ENCODE measurements around the gene GGCX. TPM values are rescaled to one million over a fixed set of nuclear protein-coding genes. Genes with fewer than 3 reads are reported as not detected.

The GGCX gene
- total and polyA plus RNA-seq, 2 of the 4 experiments (the other 2 are of a cell fraction): 35.0 to 39.4 TPM

GRCh38 chr2:85523062-85523902 lies 38.0 kb downstream of the GGCX start (continued):
- TF ChIP-seq MAFK (IDR thresholded peaks at IDR 0.05; ENCODE audit: low read depth, low read length) (no peak), CHD1 (IDR thresholded peaks at IDR 0.05; ENCODE audit: low read depth, low read length) (no peak)

- no peak overlapping the region for H3K23ac ChIP-seq (ENCODE audit: low read depth, low read length)
- no peak overlapping the region for H2BK5ac ChIP-seq (ENCODE audit: low read depth, low read length, poor library complexity, severe bottlenecking)
- H3K79me1 ChIP-seq (ENCODE audit: low read depth in 1 of 2, low read length in 2 of 2): no peaks in the 10 kb centered on the region
- H2BK20ac ChIP-seq (ENCODE audit: low read depth, low read length): no peak overlapping the region
- H3K9me1 ChIP-seq (ENCODE audit: insufficient read depth, low read length): peaks cover 5% of the 10 kb centered on the region
- H4K8ac ChIP-seq (ENCODE audit: low read depth in 2 of 2, low read length in 2 of 2): no peak overlapping the region
- no peaks in the 10 kb centered on the region for H3K9me3 ChIP-seq (ENCODE audit: control insufficient read depth, insufficient read depth, low read length)
- in situ Hi-C loops (cut with MboI; ENCODE audit: low sequenced_read_pairs) (no loop called here), dilution Hi-C loops (cut with HindIII; ENCODE audit: low sequenced_read_pairs, unreplicated experiment) (no loop called here), intact Hi-C loops (cut with micrococcal nuclease) (no loop called here)
- peaks cover 14% of the 10 kb centered on the region; the same call in 1 of the 2 replicates for H3K4me1 ChIP-seq (ENCODE audit: control insufficient read depth, insufficient read depth, low read length)
- no peak overlapping the region for H3K27ac ChIP-seq (ENCODE audit: insufficient read depth, low read length)
- WGBS, 2 experiments (ENCODE audit: extremely low coverage in 2 of 2, insufficient read length in 1 of 2): 90% methylated on average over 2 of the region's 6 CpGs; no CpG with 5 or more reads in 1 of the 2 experiments
- H2AFZ ChIP-seq (replicated peaks; ENCODE audit: low read length, poor library complexity): no peak overlapping the region
- H2AK5ac ChIP-seq (ENCODE audit: low read depth, low read length): no peak overlapping the region; the same call in 1 of the 2 replicates
- ChIA-PET POLR2A (ENCODE audit: unreplicated experiment) (no interaction called here), CTCF (no interaction called here)
- H3K4me3 ChIP-seq (ENCODE audit: insufficient read depth, low read depth, low read length): no peak overlapping the region
- H3K18ac ChIP-seq (ENCODE audit: low read depth, low read length): no peak overlapping the region
- no peak overlapping the region for H3K4me2 ChIP-seq (ENCODE audit: low read depth, low read length)
- H3K56ac ChIP-seq (ENCODE audit: extremely low read depth, insufficient read depth, low read length): no peak overlapping the region
- no peaks in the 10 kb centered on the region for H3K27me3 ChIP-seq (ENCODE audit: control insufficient read depth, insufficient read depth, low read length)
- H4K20me1 ChIP-seq (ENCODE audit: insufficient read depth, low read length): no peaks in the 10 kb centered on the region
- ATAC-seq (ENCODE audit: low read depth) (no peak), DNase-seq (no peak)
- no peak overlapping the region for H4K91ac ChIP-seq (ENCODE audit: insufficient read depth, low read depth, low read length)
- H2BK120ac ChIP-seq (ENCODE audit: low read depth, low read length): no peak overlapping the region
- H3K9ac ChIP-seq (ENCODE audit: low read depth, low read length): no peak overlapping the region
- no peak overlapping the region for H3K14ac ChIP-seq (replicated peaks; ENCODE audit: low read depth, low read length)
- no peak overlapping the region for H2AK9ac ChIP-seq (replicated peaks; ENCODE audit: low read depth, low read length, poor library complexity)
- no peak overlapping the region for H2BK15ac ChIP-seq (ENCODE audit: low read depth, low read length)
- no peak overlapping the region for H4K5ac ChIP-seq (ENCODE audit: low read depth, low read length)
- no peak overlapping the region for H3K4ac ChIP-seq (ENCODE audit: low read depth, low read length)
- BruUV-seq (replicated peaks): no TSS peak
- H3K36me3 ChIP-seq (ENCODE audit: control insufficient read depth, insufficient read depth, low read length): no peaks in the 10 kb centered on the region
- TF ChIP-seq MAZ (IDR thresholded peaks at IDR 0.05; ENCODE audit: borderline replicate concordance, low read depth, low read length): no peak
- TF ChIP-seq, protein P1, sequence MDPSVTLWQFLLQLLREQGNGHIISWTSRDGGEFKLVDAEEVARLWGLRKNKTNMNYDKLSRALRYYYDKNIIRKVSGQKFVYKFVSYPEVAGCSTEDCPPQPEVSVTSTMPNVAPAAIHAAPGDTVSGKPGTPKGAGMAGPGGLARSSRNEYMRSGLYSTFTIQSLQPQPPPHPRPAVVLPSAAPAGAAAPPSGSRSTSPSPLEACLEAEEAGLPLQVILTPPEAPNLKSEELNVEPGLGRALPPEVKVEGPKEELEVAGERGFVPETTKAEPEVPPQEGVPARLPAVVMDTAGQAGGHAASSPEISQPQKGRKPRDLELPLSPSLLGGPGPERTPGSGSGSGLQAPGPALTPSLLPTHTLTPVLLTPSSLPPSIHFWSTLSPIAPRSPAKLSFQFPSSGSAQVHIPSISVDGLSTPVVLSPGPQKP (IDR thresholded peaks at IDR 0.05; ENCODE audit: borderline replicate concordance, low read depth, low read length): no peak
- TF ChIP-seq CHD1 (IDR thresholded peaks at IDR 0.05; ENCODE audit: low read depth, low read length): no peak
- TF ChIP-seq MXI1 (IDR thresholded peaks at IDR 0.05; ENCODE audit: borderline replicate concordance, low read depth, low read length): no peak
- TF ChIP-seq FOS (IDR thresholded peaks at IDR 0.05; ENCODE audit: low read depth, low read length): no peak
- TF ChIP-seq BHLHE40 (IDR thresholded peaks at IDR 0.05; ENCODE audit: low read depth, low read length): no peak
- no peak for TF ChIP-seq SMC3 (IDR thresholded peaks at IDR 0.05; ENCODE audit: low read depth, low read length)
- TF ChIP-seq CEBPB (IDR thresholded peaks at IDR 0.05; ENCODE audit: low read depth, low read length): no peak
- TF ChIP-seq, protein P2, sequence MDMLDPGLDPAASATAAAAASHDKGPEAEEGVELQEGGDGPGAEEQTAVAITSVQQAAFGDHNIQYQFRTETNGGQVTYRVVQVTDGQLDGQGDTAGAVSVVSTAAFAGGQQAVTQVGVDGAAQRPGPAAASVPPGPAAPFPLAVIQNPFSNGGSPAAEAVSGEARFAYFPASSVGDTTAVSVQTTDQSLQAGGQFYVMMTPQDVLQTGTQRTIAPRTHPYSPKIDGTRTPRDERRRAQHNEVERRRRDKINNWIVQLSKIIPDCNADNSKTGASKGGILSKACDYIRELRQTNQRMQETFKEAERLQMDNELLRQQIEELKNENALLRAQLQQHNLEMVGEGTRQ (IDR thresholded peaks at IDR 0.05; ENCODE audit: low read depth, low read length): no peak
- no peak for TF ChIP-seq RCOR1 (IDR thresholded peaks at IDR 0.05; ENCODE audit: insufficient replicate concordance, low read length)
Observed at GRCh38 chr2:85522090-85522647, 39.1 kb downstream of the GGCX start.

Data from IMR-90 (cell line).